HCT116 (cell line): ENCODE results near the gene TSPEAR. TPM values are rescaled to one million over a fixed set of nuclear protein-coding genes. Genes with fewer than 3 reads are reported as not detected.
"Not testable (repeated sequence)": the region's sequence is repeated elsewhere in the genome, so short reads cannot be mapped to it uniquely, and the experiment has no call there.

ENCODE experiments used
- ATAC-seq: fragments of 200-7000 bp; cut with Tn5 transposase; 2 replicates; pipeline ENCODE4 v1.9.1; 2020; ENCODE audit warnings: mild to moderate bottlenecking, moderate library complexity
- BruUV-seq: library from RNA; stranded (reverse); fragments of 400-500 nt; replicated peaks from 2 replicates; lab custom pipeline; 2021; lab: Mats Ljungman, UMichigan
- CTCF ChIA-PET: fragments of 300-600 bp; sonication (Branson Sonifier 250); formaldehyde crosslinking; loops from one replicate; lab custom pipeline; 2021; ENCODE audit warnings: antibody characterized with exemption; lab: Charles Lee
- POLR2A ChIA-PET: fragments of 300-600, 350-600 bp; sonication (Branson Sonifier 250); formaldehyde crosslinking; loops from one replicate; lab custom pipeline; 2021; ENCODE audit warnings: antibody characterized with exemption; lab: Charles Lee
- RAD21 ChIA-PET, 2 experiments: fragments of 300-600 bp; sonication (Branson Sonifier 250); formaldehyde crosslinking; loops; one replicate each; lab custom pipeline; 2023; ENCODE audit warnings: low total read pairs in 2 of 2; ENCODE audit not compliant: uncharacterized antibody in 2 of 2, unreplicated experiment in 2 of 2, low non-redundant PET in 1 of 2; lab: Charles Lee
- DNase-seq: peaks from one replicate; pipeline ENCODE4 v3.0.0-alpha.2; 2010; ENCODE audit warnings: low read depth, low spot score
- H2AFZ ChIP-seq: fragments of 200-600 bp; shearing (Covaris generic), sonication (generic); 2 replicates; pipeline ENCODE4 v1.6.1; 2017; ENCODE audit warnings: low read depth, mixed run types, mixed read lengths, antibody characterized with exemption, low read length; ENCODE audit not compliant: poor library complexity, severe bottlenecking
- H3K27ac ChIP-seq: 2 replicates; pipeline ENCODE4 v1.5.1; 2012; ENCODE audit warnings: low read depth, low read length
- H3K27me3 ChIP-seq: fragments of 200-600 bp; sonication (generic); 2 replicates; pipeline ENCODE4 v1.6.1; 2016; ENCODE audit warnings: mixed run types, low read length, mixed read lengths; ENCODE audit not compliant: insufficient read depth
- H3K36me3 ChIP-seq, 2 experiments: fragments of 200-500 bp in 1 of 2; fragments of 200-600 bp in 1 of 2; sonication (Bioruptor generic) in 1 of 2; sonication (generic) in 1 of 2; 2 replicates each; pipeline versions ENCODE4 v1.5.1 to v1.6.1; 2014 to 2016; ENCODE audit warnings: low read length in 2 of 2, inconsistent platforms in 1 of 2, mixed read lengths in 1 of 2, mixed run types in 1 of 2; ENCODE audit not compliant: insufficient read depth in 2 of 2, control insufficient read depth in 1 of 2
- H3K4me1 ChIP-seq, 2 experiments: fragments of 200-600 bp in 1 of 2; sonication (generic) in 1 of 2; 2 replicates each; pipeline versions ENCODE4 v1.5.1 to v1.6.1; 2012 to 2017; ENCODE audit warnings: low read length in 2 of 2, inconsistent platforms in 1 of 2, mild to moderate bottlenecking in 1 of 2, mixed read lengths in 1 of 2, mixed run types in 1 of 2, moderate library complexity in 1 of 2; ENCODE audit not compliant: insufficient read depth in 2 of 2, control insufficient read depth in 1 of 2
- H3K4me2 ChIP-seq: fragments of 200-600 bp; sonication (generic); 2 replicates; pipeline ENCODE4 v1.6.1; 2017; ENCODE audit warnings: mixed run types, low read length, mixed read lengths
- H3K4me3 ChIP-seq, 2 experiments: fragments of 200-600 bp in 1 of 2; sonication (generic) in 1 of 2; replicated peaks in 1 of 2; 2 replicates each; pipeline ENCODE4 v1.5.1; 2011 to 2016; ENCODE audit warnings: low read length in 2 of 2, control low read depth in 1 of 2, low read depth in 1 of 2, mild to moderate bottlenecking in 1 of 2, mixed read lengths in 1 of 2, mixed run types in 1 of 2
- H3K79me2 ChIP-seq: fragments of 200-600 bp; sonication (generic); 2 replicates; pipeline ENCODE4 v1.6.1; 2017; ENCODE audit warnings: mild to moderate bottlenecking, mixed run types, low read length, moderate library complexity, mixed read lengths; ENCODE audit not compliant: insufficient read depth
- H3K9ac ChIP-seq: fragments of 200-600 bp; sonication (generic); 2 replicates; pipeline ENCODE4 v1.6.1; 2016; ENCODE audit warnings: low read length, mixed read lengths
- H3K9me2 ChIP-seq: fragments of 200-600 bp; sonication (generic), shearing (Covaris generic); 2 replicates; pipeline ENCODE4 v1.6.1; 2017; ENCODE audit warnings: mixed run types, mild to moderate bottlenecking, moderate library complexity; ENCODE audit not compliant: insufficient read depth
- H3K9me3 ChIP-seq, 2 experiments: fragments of 200-500 bp in 1 of 2; fragments of 200-600 bp in 1 of 2; sonication (Bioruptor generic) in 1 of 2; sonication (generic) in 1 of 2; 2 replicates each; pipeline ENCODE4 v1.6.1; 2014 to 2017; ENCODE audit warnings: low read length in 2 of 2, mixed read lengths in 2 of 2, inconsistent platforms in 1 of 2, low read depth in 1 of 2, mild to moderate bottlenecking in 1 of 2, mixed run types in 1 of 2, moderate library complexity in 1 of 2; ENCODE audit not compliant: control insufficient read depth in 1 of 2, insufficient read depth in 1 of 2
- H4K20me1 ChIP-seq: fragments of 200-600 bp; sonication (generic), shearing (Covaris generic); 2 replicates; pipeline ENCODE4 v1.6.1; 2017; ENCODE audit warnings: mixed run types, mild to moderate bottlenecking, moderate library complexity; ENCODE audit not compliant: insufficient read depth
- CEBPB ChIP-seq: IDR thresholded peaks from 2 replicates; pipeline ENCODE4 v1.6.1; 2012; ENCODE audit warnings: low read depth
- EGR1 ChIP-seq: IDR thresholded peaks from 2 replicates; pipeline ENCODE4 v1.6.1; 2012; ENCODE audit warnings: low read depth
- EZH2phosphoT487 ChIP-seq: fragments of 200-600 bp; IDR thresholded peaks from 2 replicates; pipeline ENCODE4 v1.6.1; 2018; ENCODE audit warnings: antibody characterized with exemption, borderline replicate concordance
- FOSL1 ChIP-seq: IDR thresholded peaks from 2 replicates; pipeline ENCODE4 v1.6.1; 2012; ENCODE audit warnings: low read depth
- POLR2A ChIP-seq: IDR thresholded peaks from 2 replicates; pipeline ENCODE4 v1.7.0; 2011; ENCODE audit warnings: borderline replicate concordance; ENCODE audit not compliant: insufficient read depth, insufficient read length; ENCODE audit errors: extremely low read depth
- RAD21 ChIP-seq: IDR thresholded peaks from 2 replicates; pipeline ENCODE4 v1.6.1; 2012; ENCODE audit warnings: low read depth, mild to moderate bottlenecking
- SIN3A ChIP-seq: IDR thresholded peaks from 2 replicates; pipeline ENCODE4 v1.6.1; 2012; ENCODE audit warnings: low read depth
- SP1 ChIP-seq: IDR thresholded peaks from 2 replicates; pipeline ENCODE4 v1.6.1; 2012; ENCODE audit warnings: low read depth
- SRF ChIP-seq: IDR thresholded peaks from 2 replicates; pipeline ENCODE4 v1.6.1; 2012; ENCODE audit warnings: low read depth
- TCF7L2 ChIP-seq: IDR thresholded peaks from 2 replicates; pipeline ENCODE4 v1.7.0; 2011; ENCODE audit warnings: borderline replicate concordance, inconsistent platforms; ENCODE audit not compliant: insufficient read depth, insufficient read length; ENCODE audit errors: extremely low read depth
- YY1 ChIP-seq: IDR thresholded peaks from 2 replicates; pipeline ENCODE4 v1.6.1; 2011; ENCODE audit warnings: low read length, low read depth, moderate library complexity, mild to moderate bottlenecking; ENCODE audit not compliant: insufficient replicate concordance; ENCODE audit errors: extremely low read depth
- ZFX ChIP-seq: fragments of 450-650 bp; IDR thresholded peaks from 2 replicates; pipeline ENCODE4 v1.6.1; 2017
- intact Hi-C: fragments of 100-400 bp; cut with micrococcal nuclease; formaldehyde crosslinking; loops from 2 replicates; pipeline ENCODE4 v1.10.0; 2022
- total RNA-seq: library from RNA; stranded (reverse); gene quantifications from one replicate; pipeline ENCODE4 v1.2.1, GENCODE V29; 2021; ENCODE audit not compliant: unreplicated experiment
- TF ChIP-seq, protein P1 (sequence below), 3 experiments: fragments of 200-600 bp in 1 of 3; sonication (generic) in 1 of 3; IDR thresholded peaks in 2 of 3; conservative IDR thresholded peaks in 1 of 3; 2 replicates each; pipeline ENCODE4 v1.5.1; 2012 to 2017; ENCODE audit warnings: low read depth in 2 of 3, low read length in 2 of 3, antibody characterized with exemption in 1 of 3, borderline replicate concordance in 1 of 3, control low read depth in 1 of 3, mild to moderate bottlenecking in 1 of 3, mixed read lengths in 1 of 3, mixed run types in 1 of 3, moderate library complexity in 1 of 3; ENCODE audit not compliant: insufficient read depth in 1 of 3
- TF ChIP-seq, protein P2 (sequence below): IDR thresholded peaks from 2 replicates; pipeline ENCODE4 v1.6.1; 2012
- TF ChIP-seq, protein P3 (sequence below): IDR thresholded peaks from 2 replicates; pipeline ENCODE4 v1.6.1; 2011; ENCODE audit warnings: mild to moderate bottlenecking, low read length, moderate library complexity; ENCODE audit not compliant: insufficient replicate concordance; ENCODE audit errors: extremely low read depth

Gene TSPEAR
- total RNA-seq, 1 experiment from 2014 or later = not detected

DNA sequence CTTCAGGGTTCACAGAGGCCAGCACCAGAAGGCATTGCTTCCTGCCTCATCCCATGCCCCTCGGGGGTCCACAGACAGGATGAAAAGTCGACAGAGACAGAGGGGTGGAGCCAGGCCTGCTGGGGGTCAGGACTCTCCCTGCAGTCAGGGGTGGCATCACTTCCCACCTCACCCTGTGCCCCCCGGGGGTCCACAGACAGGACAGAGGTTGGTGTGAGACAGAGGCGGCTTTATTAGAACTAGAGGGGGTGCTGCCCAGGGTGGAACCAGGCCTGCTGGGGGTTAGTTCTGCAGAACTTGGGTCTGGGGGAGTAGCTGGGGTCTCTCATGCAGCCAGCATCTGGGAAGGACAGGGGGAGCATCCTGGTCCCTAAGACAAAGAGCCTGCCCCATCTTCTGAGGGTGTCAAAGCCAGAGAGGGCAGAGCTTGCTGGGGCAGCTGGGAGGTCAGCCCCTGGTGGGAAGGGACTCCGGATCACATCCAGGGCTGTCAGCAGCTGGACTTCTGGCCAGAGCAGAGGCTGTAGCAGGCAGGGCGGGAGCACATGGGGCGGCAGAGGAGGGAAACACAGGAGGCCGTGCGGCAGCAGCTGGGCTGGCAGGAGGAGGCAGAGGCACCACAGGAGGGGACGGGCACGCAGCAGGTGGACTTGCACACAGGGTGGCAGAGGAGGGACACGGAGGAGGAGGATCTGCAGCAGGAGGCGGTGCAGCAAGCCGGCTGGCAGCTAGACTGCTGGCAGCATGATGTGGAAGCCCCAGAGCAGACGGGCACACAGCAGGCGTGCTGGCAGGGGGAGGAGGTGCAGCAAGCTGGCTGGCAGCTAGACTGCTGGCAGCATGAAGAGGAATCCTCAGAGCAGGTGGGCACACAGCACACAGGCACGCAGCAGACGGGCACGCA is 120.2 kb downstream of the TSPEAR start:
- RAD21 ChIA-PET, H3K4me3 ChIP-seq, CTCF ChIA-PET, H3K27me3 ChIP-seq, H4K20me1 ChIP-seq, H3K27ac ChIP-seq, H3K79me2 ChIP-seq, BruUV-seq, POLR2A ChIA-PET, H3K9ac ChIP-seq, H3K4me2 ChIP-seq, H3K36me3 ChIP-seq, H2AFZ ChIP-seq, H3K9me2 ChIP-seq, DNase-seq, H3K4me1 ChIP-seq, intact Hi-C loops, ATAC-seq, H3K9me3 ChIP-seq: not testable (repeated sequence)

DNA sequence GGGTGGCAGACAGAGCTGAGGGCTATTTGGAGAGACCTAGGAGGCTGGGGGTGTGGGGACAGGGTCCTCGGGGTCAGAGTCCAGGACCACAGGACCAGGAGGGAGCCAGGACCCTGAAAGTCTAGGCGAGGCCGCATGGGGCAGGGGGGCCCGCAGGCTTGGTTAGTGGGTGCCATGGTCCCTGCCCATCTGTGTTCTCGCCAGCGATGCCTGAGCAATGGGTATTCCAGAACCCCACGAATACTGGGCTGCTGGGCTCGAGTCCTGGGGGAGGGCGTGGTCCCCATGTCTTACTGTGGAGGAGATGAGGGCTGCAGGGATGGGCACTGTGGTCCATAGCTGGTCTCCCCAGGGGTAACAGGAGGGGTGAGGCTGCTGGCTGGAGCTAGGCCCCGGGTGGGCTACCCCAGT is 121.1 kb downstream of the TSPEAR start:
- H3K4me2 ChIP-seq = no peak overlapping the region
- TF ChIP-seq SP1 = no peak
- TF ChIP-seq TCF7L2 = no peak
- TF ChIP-seq YY1 = no peak
- TF ChIP-seq POLR2A = no peak
- TF ChIP-seq, protein P1, sequence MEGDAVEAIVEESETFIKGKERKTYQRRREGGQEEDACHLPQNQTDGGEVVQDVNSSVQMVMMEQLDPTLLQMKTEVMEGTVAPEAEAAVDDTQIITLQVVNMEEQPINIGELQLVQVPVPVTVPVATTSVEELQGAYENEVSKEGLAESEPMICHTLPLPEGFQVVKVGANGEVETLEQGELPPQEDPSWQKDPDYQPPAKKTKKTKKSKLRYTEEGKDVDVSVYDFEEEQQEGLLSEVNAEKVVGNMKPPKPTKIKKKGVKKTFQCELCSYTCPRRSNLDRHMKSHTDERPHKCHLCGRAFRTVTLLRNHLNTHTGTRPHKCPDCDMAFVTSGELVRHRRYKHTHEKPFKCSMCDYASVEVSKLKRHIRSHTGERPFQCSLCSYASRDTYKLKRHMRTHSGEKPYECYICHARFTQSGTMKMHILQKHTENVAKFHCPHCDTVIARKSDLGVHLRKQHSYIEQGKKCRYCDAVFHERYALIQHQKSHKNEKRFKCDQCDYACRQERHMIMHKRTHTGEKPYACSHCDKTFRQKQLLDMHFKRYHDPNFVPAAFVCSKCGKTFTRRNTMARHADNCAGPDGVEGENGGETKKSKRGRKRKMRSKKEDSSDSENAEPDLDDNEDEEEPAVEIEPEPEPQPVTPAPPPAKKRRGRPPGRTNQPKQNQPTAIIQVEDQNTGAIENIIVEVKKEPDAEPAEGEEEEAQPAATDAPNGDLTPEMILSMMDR (IDR thresholded peaks at IDR 0.05 in 2 of 3, conservative IDR thresholded peaks at IDR 0.05 in 1 of 3; ENCODE audit: borderline replicate concordance in 1 of 3, insufficient read depth in 1 of 3, low read depth in 2 of 3, low read length in 2 of 3) = no peak
- TF ChIP-seq CEBPB = no peak
- TF ChIP-seq, protein P2, sequence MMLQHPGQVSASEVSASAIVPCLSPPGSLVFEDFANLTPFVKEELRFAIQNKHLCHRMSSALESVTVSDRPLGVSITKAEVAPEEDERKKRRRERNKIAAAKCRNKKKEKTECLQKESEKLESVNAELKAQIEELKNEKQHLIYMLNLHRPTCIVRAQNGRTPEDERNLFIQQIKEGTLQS = no peak
- no peak for TF ChIP-seq FOSL1
- no peak for TF ChIP-seq ZFX
- TF ChIP-seq SRF = no peak
- TF ChIP-seq SIN3A = no peak
- TF ChIP-seq EGR1 = no peak
- TF ChIP-seq EZH2phosphoT487 = no peak
- TF ChIP-seq RAD21 = no peak
- TF ChIP-seq, protein P3, sequence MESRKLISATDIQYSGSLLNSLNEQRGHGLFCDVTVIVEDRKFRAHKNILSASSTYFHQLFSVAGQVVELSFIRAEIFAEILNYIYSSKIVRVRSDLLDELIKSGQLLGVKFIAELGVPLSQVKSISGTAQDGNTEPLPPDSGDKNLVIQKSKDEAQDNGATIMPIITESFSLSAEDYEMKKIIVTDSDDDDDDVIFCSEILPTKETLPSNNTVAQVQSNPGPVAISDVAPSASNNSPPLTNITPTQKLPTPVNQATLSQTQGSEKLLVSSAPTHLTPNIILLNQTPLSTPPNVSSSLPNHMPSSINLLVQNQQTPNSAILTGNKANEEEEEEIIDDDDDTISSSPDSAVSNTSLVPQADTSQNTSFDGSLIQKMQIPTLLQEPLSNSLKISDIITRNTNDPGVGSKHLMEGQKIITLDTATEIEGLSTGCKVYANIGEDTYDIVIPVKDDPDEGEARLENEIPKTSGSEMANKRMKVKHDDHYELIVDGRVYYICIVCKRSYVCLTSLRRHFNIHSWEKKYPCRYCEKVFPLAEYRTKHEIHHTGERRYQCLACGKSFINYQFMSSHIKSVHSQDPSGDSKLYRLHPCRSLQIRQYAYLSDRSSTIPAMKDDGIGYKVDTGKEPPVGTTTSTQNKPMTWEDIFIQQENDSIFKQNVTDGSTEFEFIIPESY = no peak

More for the DNA sequence above, 121.1 kb downstream of the TSPEAR start:
- Histone ChIP-seq H3K79me2 (no peaks in the 10 kb centered on the region), H3K27me3 (peaks cover 11% of the 10 kb centered on the region), H3K9ac (no peak overlapping the region), H3K9me2 (no peaks in the 10 kb centered on the region), H4K20me1 (no peaks in the 10 kb centered on the region), H2AFZ (no peak overlapping the region), H3K27ac (no peak overlapping the region), H3K4me1 (no peaks in the 10 kb centered on the region), H3K9me3 (no peaks in the 10 kb centered on the region), H3K4me3 (no peak overlapping the region), H3K36me3 (no peaks in the 10 kb centered on the region)
- CTCF ChIA-PET = no interaction called here
- no peak for DNase-seq
- ATAC-seq = no peak
- POLR2A ChIA-PET = no interaction called here
- RAD21 ChIA-PET = no interaction called here
- intact Hi-C loops = no loop called here
- BruUV-seq = no TSS peak
